H9 (cell line): ENCODE data around the gene ITSN1. TPM values are rescaled to one million over a fixed set of nuclear protein-coding genes. Genes with fewer than 3 reads are reported as not detected.

Experiments used
- DNase-seq: peaks from one replicate; pipeline ENCODE4 v3.0.0-alpha.2; 2017
- H2AFZ ChIP-seq: one replicate; pipeline ENCODE4 v1.6.1; 2013; ENCODE audit warnings: mild to moderate bottlenecking, low read length, control low read depth, moderate library complexity
- H2AK5ac ChIP-seq: 2 replicates; pipeline ENCODE4 v1.6.1; 2013; ENCODE audit warnings: low read length, control low read depth, mixed read lengths; ENCODE audit not compliant: insufficient read length
- H2BK120ac ChIP-seq: one replicate; pipeline ENCODE4 v1.6.1; 2013; ENCODE audit warnings: low read depth, mild to moderate bottlenecking, low read length, control low read depth, inconsistent platforms; ENCODE audit not compliant: poor library complexity, severe bottlenecking
- H2BK12ac ChIP-seq: 2 replicates; pipeline ENCODE4 v1.6.1; 2013; ENCODE audit warnings: low read length, control low read depth, mixed read lengths, low read depth; ENCODE audit not compliant: insufficient read length
- H2BK15ac ChIP-seq: 2 replicates; pipeline ENCODE4 v1.6.1; 2013; ENCODE audit warnings: low read depth, low read length, control low read depth
- H2BK20ac ChIP-seq: one replicate; pipeline ENCODE4 v1.6.1; 2013; ENCODE audit warnings: low read depth, mild to moderate bottlenecking, low read length, control low read depth, inconsistent platforms; ENCODE audit not compliant: poor library complexity, severe bottlenecking
- H2BK5ac ChIP-seq: 2 replicates; pipeline ENCODE4 v1.6.1; 2013; ENCODE audit warnings: low read length, control low read depth, mixed read lengths; ENCODE audit not compliant: insufficient read length
- H3K14ac ChIP-seq: 2 replicates; pipeline ENCODE4 v1.6.1; 2013; ENCODE audit warnings: low read length, control low read depth; ENCODE audit not compliant: insufficient read depth
- H3K18ac ChIP-seq: 2 replicates; pipeline ENCODE4 v1.6.1; 2013; ENCODE audit warnings: low read depth, mild to moderate bottlenecking, mixed read lengths, low read length, control low read depth; ENCODE audit not compliant: insufficient read length
- H3K23ac ChIP-seq: 2 replicates; pipeline ENCODE4 v1.6.1; 2013; ENCODE audit warnings: low read length, control low read depth, mixed read lengths, low read depth; ENCODE audit not compliant: insufficient read length
- H3K23me2 ChIP-seq: 2 replicates; pipeline ENCODE4 v1.6.1; 2013; ENCODE audit warnings: low read depth, mild to moderate bottlenecking, mixed read lengths, low read length, control low read depth; ENCODE audit not compliant: insufficient read length, poor library complexity, severe bottlenecking
- H3K27ac ChIP-seq: 2 replicates; pipeline ENCODE4 v1.5.1; 2013; ENCODE audit warnings: low read length, control low read depth, mixed read lengths, low read depth; ENCODE audit not compliant: insufficient read length
- H3K27me3 ChIP-seq: 2 replicates; pipeline ENCODE4 v1.6.1; 2013; ENCODE audit warnings: low read length, control low read depth, inconsistent platforms; ENCODE audit not compliant: insufficient read depth
- H3K4ac ChIP-seq: 2 replicates; pipeline ENCODE4 v1.6.1; 2013; ENCODE audit warnings: low read depth, mild to moderate bottlenecking, control low read depth, inconsistent platforms, low read length, moderate library complexity
- H3K4me1 ChIP-seq: 2 replicates; pipeline ENCODE4 v1.6.1; 2013; ENCODE audit warnings: low read length, control low read depth, inconsistent platforms; ENCODE audit not compliant: insufficient read depth
- H3K4me2 ChIP-seq: 2 replicates; pipeline ENCODE4 v1.6.1; 2013; ENCODE audit warnings: low read length, control low read depth, mixed read lengths; ENCODE audit not compliant: insufficient read length, insufficient read depth
- H3K56ac ChIP-seq: 2 replicates; pipeline ENCODE4 v1.6.1; 2013; ENCODE audit warnings: low read depth, mild to moderate bottlenecking, mixed read lengths, low read length, control low read depth; ENCODE audit not compliant: insufficient read length
- H3K79me1 ChIP-seq: 2 replicates; pipeline ENCODE4 v1.6.1; 2013; ENCODE audit warnings: low read depth, mild to moderate bottlenecking, moderate library complexity, low read length, control low read depth, inconsistent platforms; ENCODE audit not compliant: insufficient read depth, poor library complexity, severe bottlenecking
- H3K79me2 ChIP-seq: 2 replicates; pipeline ENCODE4 v1.6.1; 2013; ENCODE audit warnings: low read length, control low read depth, inconsistent platforms; ENCODE audit not compliant: insufficient read depth
- H3K9ac ChIP-seq: 2 replicates; pipeline ENCODE4 v1.6.1; 2013; ENCODE audit warnings: low read length, control low read depth, mixed read lengths; ENCODE audit not compliant: insufficient read length; ENCODE audit errors: extremely low read depth
- H3K9me3 ChIP-seq: one replicate; pipeline ENCODE4 v1.6.1; 2013; ENCODE audit warnings: low read depth, low read length, inconsistent platforms; ENCODE audit not compliant: control insufficient read depth
- H3T11ph ChIP-seq: one replicate; pipeline ENCODE4 v1.6.1; 2013; ENCODE audit warnings: mild to moderate bottlenecking, low read length, control low read depth, inconsistent platforms
- H4K20me1 ChIP-seq: one replicate; pipeline ENCODE4 v1.6.1; 2013; ENCODE audit not compliant: control insufficient read depth, insufficient read length, insufficient read depth
- H4K5ac ChIP-seq: 2 replicates; pipeline ENCODE4 v1.6.1; 2013; ENCODE audit warnings: low read depth, mild to moderate bottlenecking, mixed read lengths, low read length, control low read depth; ENCODE audit not compliant: insufficient read length
- H4K8ac ChIP-seq: replicated peaks from 2 replicates; pipeline ENCODE4 v1.6.1; 2013; ENCODE audit warnings: low read length, control low read depth, mixed read lengths, low read depth; ENCODE audit not compliant: insufficient read length
- H4K91ac ChIP-seq: 2 replicates; pipeline ENCODE4 v1.6.1; 2013; ENCODE audit warnings: low read depth, mild to moderate bottlenecking, moderate library complexity, mixed read lengths, low read length, control low read depth; ENCODE audit not compliant: insufficient read length
- H3K27ac Mint-ChIP-seq, 3 experiments: 2 replicates in 2 of 3; 3 replicates in 1 of 3; pipeline ENCODE4 v1.8.0; 2020 to 2021; ENCODE audit warnings: mixed read lengths in 3 of 3, mild to moderate bottlenecking in 1 of 3, moderate library complexity in 1 of 3
- H3K27me3 Mint-ChIP-seq: 2 replicates; pipeline ENCODE4 v1.8.0; 2021; ENCODE audit warnings: low read depth, mild to moderate bottlenecking, moderate library complexity, mixed read lengths
- H3K36me3 Mint-ChIP-seq, 3 experiments: 2 replicates in 2 of 3; 3 replicates in 1 of 3; pipeline ENCODE4 v1.8.0; 2020 to 2021; ENCODE audit warnings: low read depth in 3 of 3, mixed read lengths in 3 of 3; ENCODE audit not compliant: insufficient read depth in 1 of 3
- H3K4me1 Mint-ChIP-seq, 2 experiments: 2 replicates each; pipeline ENCODE4 v1.8.0; 2020; ENCODE audit warnings: mixed read lengths in 2 of 2
- H3K4me3 Mint-ChIP-seq, 2 experiments: 2 replicates in 1 of 2; 3 replicates in 1 of 2; pipeline ENCODE4 v1.8.0; 2020 to 2021; ENCODE audit warnings: mild to moderate bottlenecking in 2 of 2, mixed read lengths in 2 of 2, moderate library complexity in 1 of 2
- H3K9me3 Mint-ChIP-seq, 2 experiments: 2 replicates in 1 of 2; 3 replicates in 1 of 2; pipeline ENCODE4 v1.8.0; 2020; ENCODE audit warnings: mild to moderate bottlenecking in 2 of 2, mixed read lengths in 2 of 2, moderate library complexity in 1 of 2
- WGBS: extraction: QIAGEN DNeasy Blood & Tissue Kit; methylation state at CpG from one replicate; pipeline ENCODE4 v1.1.7; 2013; ENCODE audit warnings: missing lambda C conversion rate, low lambda C conversion rate, mixed read lengths; ENCODE audit not compliant: insufficient read length; ENCODE audit errors: extremely low coverage; 5-methylcytosine and 5-hydroxymethylcytosine counted together
- total RNA-seq: library from RNA; stranded (reverse); gene quantifications from 2 replicates; pipeline ENCODE4 v1.2.1, GENCODE V29; 2021
- TF ChIP-seq, protein P1 (sequence below): fragments of 200-600 bp; sonication (generic); conservative IDR thresholded peaks from 3 replicates; pipeline ENCODE4 v1.8.0; 2021; ENCODE audit warnings: antibody characterized with exemption, mild to moderate bottlenecking

The ITSN1 gene
- total RNA-seq, 1 experiment from 2014 or later, result 94.2 TPM

DNA sequence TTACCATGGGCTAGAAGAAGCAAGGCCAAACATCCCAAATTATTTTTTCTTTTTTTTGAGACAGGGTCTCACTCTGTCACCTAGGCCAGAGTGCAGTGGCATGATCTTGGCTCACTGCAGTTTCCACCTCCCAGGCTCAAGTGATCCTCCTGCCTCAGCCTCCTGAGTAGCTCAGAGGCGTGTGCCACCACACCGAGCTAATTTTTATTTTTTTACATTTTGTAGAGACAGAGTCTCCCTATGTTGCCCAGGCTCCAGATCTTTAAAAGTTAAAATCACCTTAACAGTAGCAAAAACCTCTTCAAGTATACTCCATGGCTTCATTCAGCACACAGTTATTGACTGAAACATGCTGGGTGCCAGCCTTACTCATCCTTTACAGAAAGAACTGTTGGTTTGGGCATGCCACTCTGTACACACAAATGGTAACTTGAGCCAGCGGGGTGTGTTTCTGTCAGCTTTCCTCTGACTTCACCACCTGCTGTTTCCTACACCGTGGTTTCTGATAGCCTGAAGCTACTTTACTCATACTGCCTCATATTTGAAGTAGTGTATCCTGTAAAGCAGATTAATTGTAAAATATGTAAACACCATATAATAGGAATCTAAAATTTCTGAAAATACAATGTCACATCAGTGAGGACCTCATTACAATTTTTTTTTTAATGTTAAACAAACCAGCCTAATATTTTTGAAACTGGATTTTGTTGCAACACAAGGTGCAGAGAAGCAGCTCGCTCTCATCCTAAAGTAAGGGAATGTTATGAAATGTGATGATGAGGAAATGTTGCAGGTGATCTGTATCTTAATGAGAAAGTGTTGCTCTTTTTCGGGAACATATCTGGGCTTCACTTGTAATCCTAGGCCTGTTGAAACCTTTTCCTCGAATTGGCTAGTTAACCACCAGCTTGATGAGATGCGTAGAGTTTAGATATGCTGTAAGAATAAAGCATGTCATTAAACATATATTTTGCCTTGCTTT is 159.4 kb downstream of the ITSN1 start:
- peaks cover 14 to 58% (median 58%) of the 10 kb centered on the region in 3 experiments; a peak in 6 of 7 replicates for H3K36me3 Mint-ChIP-seq
- TF ChIP-seq, protein P1, sequence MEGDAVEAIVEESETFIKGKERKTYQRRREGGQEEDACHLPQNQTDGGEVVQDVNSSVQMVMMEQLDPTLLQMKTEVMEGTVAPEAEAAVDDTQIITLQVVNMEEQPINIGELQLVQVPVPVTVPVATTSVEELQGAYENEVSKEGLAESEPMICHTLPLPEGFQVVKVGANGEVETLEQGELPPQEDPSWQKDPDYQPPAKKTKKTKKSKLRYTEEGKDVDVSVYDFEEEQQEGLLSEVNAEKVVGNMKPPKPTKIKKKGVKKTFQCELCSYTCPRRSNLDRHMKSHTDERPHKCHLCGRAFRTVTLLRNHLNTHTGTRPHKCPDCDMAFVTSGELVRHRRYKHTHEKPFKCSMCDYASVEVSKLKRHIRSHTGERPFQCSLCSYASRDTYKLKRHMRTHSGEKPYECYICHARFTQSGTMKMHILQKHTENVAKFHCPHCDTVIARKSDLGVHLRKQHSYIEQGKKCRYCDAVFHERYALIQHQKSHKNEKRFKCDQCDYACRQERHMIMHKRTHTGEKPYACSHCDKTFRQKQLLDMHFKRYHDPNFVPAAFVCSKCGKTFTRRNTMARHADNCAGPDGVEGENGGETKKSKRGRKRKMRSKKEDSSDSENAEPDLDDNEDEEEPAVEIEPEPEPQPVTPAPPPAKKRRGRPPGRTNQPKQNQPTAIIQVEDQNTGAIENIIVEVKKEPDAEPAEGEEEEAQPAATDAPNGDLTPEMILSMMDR, result no peak
- Histone ChIP-seq H3K4me2 (no peak overlapping the region), H2BK12ac (no peak overlapping the region), H3K27ac (no peak overlapping the region), H4K5ac (no peak overlapping the region), H4K91ac (no peak overlapping the region), H3T11ph (no peak overlapping the region), H2BK15ac (no peak overlapping the region), H4K8ac (no peak overlapping the region), H3K18ac (no peak overlapping the region), H3K23ac (no peak overlapping the region), H3K27me3 (no peaks in the 10 kb centered on the region), H2AFZ (no peak overlapping the region), H3K14ac (no peak overlapping the region), H3K9ac (no peak overlapping the region), H2BK20ac (no peak overlapping the region), H3K56ac (no peak overlapping the region), H3K23me2 (no peaks in the 10 kb centered on the region), H3K79me2 (no peaks in the 10 kb centered on the region), H3K4me1 (peaks cover 2% of the 10 kb centered on the region; the same call in 1 of the 2 replicates), H4K20me1 (no peaks in the 10 kb centered on the region), H2AK5ac (no peak overlapping the region), H2BK120ac (no peak overlapping the region), H3K9me3 (no peaks in the 10 kb centered on the region), H3K4ac (no peak overlapping the region), H2BK5ac (no peak overlapping the region), H3K79me1 (no peaks in the 10 kb centered on the region)
- no peak overlapping the region for H3K4me3 Mint-ChIP-seq
- H3K27me3 Mint-ChIP-seq, result no peaks in the 10 kb centered on the region
- no peak for DNase-seq
- no CpG with 5 or more reads among the region's 8 CpGs for WGBS
- peak overlapping the region in 2 of 3 experiments; percentile 22 to 23; a peak in 3 of 7 replicates for H3K27ac Mint-ChIP-seq
- no peaks in the 10 kb centered on the region for H3K9me3 Mint-ChIP-seq
- peaks cover 11 to 19% of the 10 kb centered on the region in 2 experiments for H3K4me1 Mint-ChIP-seq
